Hematopoietic multipotent progenitor cell treated with erythropoietin and hydrocortisone succinate and interleukin-3 and kit ligand, for 17 days (in vitro differentiated cells): Measurements from ENCODE around the gene CLCNKA.

Experiments
- DNase-seq: peaks from one replicate; pipeline ENCODE4 v3.0.0-alpha.2; 2015; ENCODE audit warnings: low spot score

The CLCNKA gene

GRCh38 chr1:16078925-16079656 lies 57.3 kb downstream of the CLCNKA start:
- peak; percentile 60 for DNase-seq

GRCh38 chr1:16080422-16081150 lies 58.8 kb downstream of the CLCNKA start:
- DNase-seq: no peak

GRCh38 chr1:16081636-16082035 lies 59.8 kb downstream of the CLCNKA start:
- DNase-seq: no peak

GRCh38 chr1:16082283-16083038 lies 60.6 kb downstream of the CLCNKA start:
- peak; percentile 79 for DNase-seq

- no peak for DNase-seq
Measured at GRCh38 chr1:16083486-16083885, 61.6 kb downstream of the CLCNKA start.
